HEK293T (cell line): ENCODE results near the gene MAPK12.
A peak's percentile ranks its signal among the peaks of the same experiment; 100 is the strongest.

Experiments used
- CTCF ChIA-PET: fragments of 350-600 bp; formaldehyde crosslinking; extraction: SDS; loops from one replicate; lab custom pipeline; 2021; ENCODE audit warnings: antibody characterized with exemption, inconsistent platforms; lab: Yijun Ruan, JAX
- POLR2A ChIA-PET: fragments of 350-600 bp; formaldehyde crosslinking; extraction: SDS; loops from one replicate; lab custom pipeline; 2020; ENCODE audit warnings: antibody characterized with exemption, inconsistent platforms; lab: Yijun Ruan, JAX
- DNase-seq: peaks from one replicate; pipeline ENCODE4 v3.0.0; 2012; ENCODE audit warnings: mixed read lengths; ENCODE audit errors: extremely low spot score
- ARNT ChIP-seq: fragments of 450-650 bp; IDR thresholded peaks from 2 replicates; pipeline ENCODE4 v1.6.1; 2017; ENCODE audit warnings: mild to moderate bottlenecking
- BHLHE40 ChIP-seq: fragments of 450-650 bp; IDR thresholded peaks from 2 replicates; pipeline ENCODE4 v1.6.1; 2016; ENCODE audit warnings: mild to moderate bottlenecking, moderate library complexity, borderline replicate concordance
- CTBP1 ChIP-seq: fragments of 450-650 bp; IDR thresholded peaks from 2 replicates; pipeline ENCODE4 v1.6.1; 2016; ENCODE audit warnings: borderline replicate concordance
- ELF4 ChIP-seq: fragments of 450-650 bp; IDR thresholded peaks from 2 replicates; pipeline ENCODE4 v1.6.1; 2017; ENCODE audit warnings: antibody characterized with exemption
- FOXA1 ChIP-seq: fragments of 450-650 bp; IDR thresholded peaks from 2 replicates; pipeline ENCODE4 v1.6.1; 2016; ENCODE audit warnings: mild to moderate bottlenecking
- FOXK2 ChIP-seq: fragments of 450-650 bp; IDR thresholded peaks from 2 replicates; pipeline ENCODE4 v1.6.1; 2016; ENCODE audit warnings: mild to moderate bottlenecking
- FOXM1 ChIP-seq: fragments of 450-650 bp; IDR thresholded peaks from 2 replicates; pipeline ENCODE4 v1.6.1; 2017; ENCODE audit warnings: mild to moderate bottlenecking, borderline replicate concordance
- HDGF ChIP-seq: fragments of 450-650 bp; IDR thresholded peaks from 2 replicates; pipeline ENCODE4 v1.6.1; 2017; ENCODE audit warnings: antibody characterized with exemption, borderline replicate concordance
- L3MBTL2 ChIP-seq: fragments of 450-650 bp; conservative IDR thresholded peaks from 2 replicates; pipeline ENCODE4 v1.6.1; 2016; ENCODE audit warnings: mild to moderate bottlenecking
- LEF1 ChIP-seq: fragments of 450-650 bp; IDR thresholded peaks from 2 replicates; pipeline ENCODE4 v1.6.1; 2017; ENCODE audit warnings: mild to moderate bottlenecking, borderline replicate concordance
- NFRKB ChIP-seq: fragments of 450-650 bp; IDR thresholded peaks from 2 replicates; pipeline ENCODE4 v1.6.1; 2016; ENCODE audit warnings: mild to moderate bottlenecking, moderate library complexity
- SP1 ChIP-seq: fragments of 450-650 bp; IDR thresholded peaks from 2 replicates; pipeline ENCODE4 v1.6.1; 2017
- SUZ12 ChIP-seq: fragments of 450-650 bp; IDR thresholded peaks from 2 replicates; pipeline ENCODE4 v1.6.1; 2016; ENCODE audit warnings: mild to moderate bottlenecking
- TARDBP ChIP-seq: fragments of 450-650 bp; IDR thresholded peaks from 2 replicates; pipeline ENCODE4 v1.6.1; 2016
- ZNF384 ChIP-seq: fragments of 450-650 bp; IDR thresholded peaks from 2 replicates; pipeline ENCODE4 v1.6.1; 2016
- TF ChIP-seq, protein P1 (sequence below): fragments of 450-650 bp; IDR thresholded peaks from 2 replicates; pipeline ENCODE4 v1.6.1; 2016

MAPK12 gene

DNA sequence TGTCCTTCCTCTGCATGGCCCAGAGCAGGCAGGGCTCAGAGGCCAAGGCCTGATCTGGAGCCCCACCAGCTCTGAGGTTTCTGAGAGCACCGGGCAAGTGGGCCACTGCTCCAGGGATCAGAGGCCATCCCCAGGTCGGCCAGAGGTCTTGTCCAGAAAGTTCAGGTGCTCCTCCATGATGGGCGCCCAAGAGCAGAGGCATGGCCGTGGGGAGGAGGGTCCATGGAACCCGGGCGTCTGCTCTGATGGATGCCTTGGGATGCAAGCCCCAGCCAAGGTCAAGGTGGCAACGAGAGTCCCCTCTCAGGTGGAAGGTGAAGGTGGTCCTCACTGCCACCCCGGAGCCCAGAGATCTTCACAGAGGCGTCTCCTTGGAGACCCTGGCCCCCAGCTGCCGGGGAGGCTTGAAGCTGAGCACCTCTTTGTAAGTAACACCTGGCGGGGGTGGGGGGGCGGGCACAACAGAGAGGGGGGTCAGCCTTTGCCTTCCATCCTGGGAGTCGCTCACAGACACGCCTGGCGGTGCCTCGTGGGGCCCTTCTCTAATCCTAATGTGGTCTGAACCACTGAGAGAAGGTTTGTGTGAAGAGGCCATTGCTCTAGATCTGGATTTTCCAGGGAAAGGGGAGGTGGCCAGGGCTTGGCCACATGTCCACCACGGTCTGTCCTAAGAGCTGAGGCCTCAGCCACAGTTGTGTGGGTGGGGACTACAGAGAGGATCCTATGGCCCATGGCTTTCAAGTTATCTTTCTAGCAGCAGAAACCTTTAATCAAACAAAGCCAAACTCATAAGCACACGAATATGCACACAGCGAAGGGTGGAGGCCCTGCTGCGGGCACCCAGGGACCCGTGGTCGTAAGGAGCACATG lies 8.2 kb downstream of the MAPK12 start:
- TF ChIP-seq SP1 (no peak), NFRKB (no peak), ARNT (no peak), FOXM1 (no peak), CTBP1 (no peak), FOXA1 (no peak), SUZ12 (no peak), HDGF (no peak), FOXK2 (no peak), TARDBP (no peak), L3MBTL2 (no peak), ELF4 (no peak), LEF1 (no peak), BHLHE40 (no peak), ZNF384 (no peak)
- TF ChIP-seq, protein P1, sequence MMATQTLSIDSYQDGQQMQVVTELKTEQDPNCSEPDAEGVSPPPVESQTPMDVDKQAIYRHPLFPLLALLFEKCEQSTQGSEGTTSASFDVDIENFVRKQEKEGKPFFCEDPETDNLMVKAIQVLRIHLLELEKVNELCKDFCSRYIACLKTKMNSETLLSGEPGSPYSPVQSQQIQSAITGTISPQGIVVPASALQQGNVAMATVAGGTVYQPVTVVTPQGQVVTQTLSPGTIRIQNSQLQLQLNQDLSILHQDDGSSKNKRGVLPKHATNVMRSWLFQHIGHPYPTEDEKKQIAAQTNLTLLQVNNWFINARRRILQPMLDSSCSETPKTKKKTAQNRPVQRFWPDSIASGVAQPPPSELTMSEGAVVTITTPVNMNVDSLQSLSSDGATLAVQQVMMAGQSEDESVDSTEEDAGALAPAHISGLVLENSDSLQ = no peak

GRCh38 chr22:50252082-50253045 lies 9.1 kb downstream of the MAPK12 start:
- TF ChIP-seq ZNF384 (no peak), CTBP1 (no peak), FOXM1 (no peak), TARDBP (no peak), HDGF (no peak), LEF1 (no peak), FOXA1 (no peak), FOXK2 (no peak), ELF4 (no peak), SUZ12 (no peak)
- DNase-seq = peak; percentile 54
- POLR2A ChIA-PET = interaction anchor here (0.6 to 1.9 kb wide), 8 partner anchors 8 to 80 kb away, joined by 3 to 13 read pairs (median 4); partner anchors contain the start of gene MAPK12
- CTCF ChIA-PET = interaction anchor here (0.6 to 2.0 kb wide), 8 partner anchors 9 to 368 kb away, joined by 3 to 7 read pairs (median 4); partner anchors contain the start of genes MAPK12 and PLXNB2

More for the DNA sequence above, 8.2 kb downstream of the MAPK12 start:
- POLR2A ChIA-PET = interaction anchor here (0.6 to 1.0 kb wide), 3 partner anchors 8 to 46 kb away, joined by 3 to 5 read pairs (median 3); partner anchors contain the start of gene MAPK12
- CTCF ChIA-PET = interaction anchor here (0.6 to 2.0 kb wide), 8 partner anchors 8 to 367 kb away, joined by 3 to 7 read pairs (median 4); partner anchors contain the start of genes MAPK12 and PLXNB2
- DNase-seq = no peak

DNA sequence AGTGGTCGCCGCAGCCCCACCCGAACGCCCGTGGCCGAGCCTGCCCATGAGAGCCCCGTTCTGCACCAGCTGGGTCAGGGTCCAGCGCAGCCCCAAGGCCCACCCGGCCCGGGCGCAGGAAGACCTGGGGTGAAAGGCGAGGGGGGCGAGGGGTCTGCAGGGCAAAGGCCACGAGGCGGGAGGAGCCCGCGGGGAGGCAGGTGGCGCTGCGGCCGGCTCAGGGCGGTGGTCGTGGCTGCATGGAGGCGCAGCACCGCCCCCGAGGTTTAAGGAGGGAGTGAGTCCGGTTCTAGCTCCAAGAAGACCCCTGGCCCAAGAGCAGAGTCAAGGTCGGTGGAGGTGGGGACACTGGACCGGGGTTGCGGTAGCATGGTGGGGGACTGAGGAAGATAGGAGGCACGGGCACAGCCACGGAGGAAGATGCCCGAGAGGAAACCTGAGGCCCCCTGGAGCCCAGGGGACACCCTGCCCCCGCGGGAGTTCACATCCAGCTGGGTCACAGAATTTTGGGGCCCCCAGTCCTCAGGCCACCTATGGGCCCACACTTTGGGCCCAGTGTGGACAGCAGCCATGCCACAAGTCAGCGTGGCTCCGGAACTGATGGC lies 9.9 kb downstream of the MAPK12 start:
- TF ChIP-seq FOXK2 (no peak), CTBP1 (no peak), HDGF (no peak), LEF1 (no peak), L3MBTL2 (no peak), TARDBP (no peak), SUZ12 (no peak), BHLHE40 (no peak), ARNT (no peak), SP1 (no peak)
- ChIA-PET POLR2A (interaction anchor here (0.6 to 1.9 kb wide), 8 partner anchors 9 to 274 kb away, joined by 3 to 13 read pairs (median 4); partner anchors contain the start of genes LMF2, MAPK12, NCAPH2 and SCO2), CTCF (interaction anchor here (0.6 to 2.0 kb wide), 4 partner anchors 13 to 75 kb away, joined by 3 to 6 read pairs (median 3); partner anchors contain the start of gene PLXNB2)
- DNase-seq = no peak

- peak; percentile 75 for DNase-seq
- CTCF ChIA-PET = interaction anchor here (0.6 to 2.0 kb wide), 3 partner anchors 13 to 56 kb away, joined by 3 to 6 read pairs (median 3); partner anchors contain the start of gene PLXNB2
- peak; percentile 40; the same call in 1 of the 2 replicates for TF ChIP-seq L3MBTL2
- TF ChIP-seq SUZ12 = no peak
- POLR2A ChIA-PET = interaction anchor here (0.6 to 1.9 kb wide), 9 partner anchors 8 to 482 kb away, joined by 3 to 13 read pairs (median 4); partner anchors contain the start of genes LMF2, MAPK12, NCAPH2 and SCO2
These were observed 10.7 kb downstream of the MAPK12 start, which contains the start of gene HDAC10 for GRCh38 chr22:50250555-50251476. HDAC10 (minus strand) TSS chr22:50251265; CDS start chr22:50251032, 233 bp downstream.

DNA sequence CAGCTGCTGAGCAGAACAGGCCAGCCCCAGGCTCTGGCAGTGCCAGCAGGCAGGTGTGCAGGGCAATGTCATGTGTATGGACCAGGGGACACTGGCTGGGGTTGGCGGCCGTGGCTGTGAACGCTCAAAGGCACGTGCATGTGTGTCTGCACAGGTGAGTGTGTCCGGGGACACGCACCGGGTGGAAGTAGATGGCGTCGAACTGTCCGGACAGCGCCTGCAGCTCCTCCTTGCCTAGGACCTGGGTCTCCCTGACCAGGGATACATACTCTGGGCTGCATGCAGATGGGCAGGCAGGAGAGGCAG lies 11.3 kb downstream of the MAPK12 start:
- TF ChIP-seq SUZ12 = no peak
- TF ChIP-seq FOXK2 = no peak
- no peak for TF ChIP-seq LEF1
- TF ChIP-seq ZNF384 = no peak
- TF ChIP-seq HDGF = no peak
- TF ChIP-seq TARDBP = no peak
- TF ChIP-seq L3MBTL2 = no peak
- no peak for TF ChIP-seq ELF4
- TF ChIP-seq SP1 = no peak
- no peak for TF ChIP-seq ARNT
- no peak for TF ChIP-seq FOXA1
- TF ChIP-seq CTBP1 = no peak
- no peak for TF ChIP-seq BHLHE40
- TF ChIP-seq, protein P1 = no peak
- no peak for TF ChIP-seq FOXM1
- no peak for TF ChIP-seq NFRKB
- no peak for DNase-seq
- ChIA-PET POLR2A (interaction anchor here (0.6 to 1.9 kb wide), 2 partner anchors 11 to 481 kb away, joined by 3 to 13 read pairs; partner anchors contain the start of gene MAPK12), CTCF (interaction anchor here (1.3 kb wide), 1 partner anchor 14 kb away, joined by 3 read pairs; no protein-coding TSS in a partner anchor)
